Muscle layer of colon (tissue), 2 donors: ENCODE data around the gene SPDYE17.
"Not testable (repeated sequence)": the region's sequence is repeated elsewhere in the genome, so short reads cannot be mapped to it uniquely, and the experiment has no call there.

Experiments used
- H3K27ac ChIP-seq: one replicate; pipeline ENCODE4 v1.7.0; 2013; ENCODE audit warnings: low read depth, mild to moderate bottlenecking, low read length, moderate library complexity
- H3K27me3 ChIP-seq, 2 donors: one replicate each; pipeline ENCODE4 v1.7.0; 2013; ENCODE audit warnings: low read length in 2 of 2, mild to moderate bottlenecking in 2 of 2; ENCODE audit not compliant: insufficient read depth in 2 of 2, control insufficient read depth in 1 of 2
- H3K36me3 ChIP-seq: one replicate; pipeline ENCODE4 v1.7.0; 2013; ENCODE audit warnings: mild to moderate bottlenecking, low read length; ENCODE audit not compliant: insufficient read depth
- H3K4me1 ChIP-seq: one replicate; pipeline ENCODE4 v1.7.0; 2013; ENCODE audit warnings: mild to moderate bottlenecking, low read length; ENCODE audit not compliant: insufficient read depth
- H3K4me3 ChIP-seq, 2 donors: one replicate each; pipeline ENCODE4 v1.7.0; 2013; ENCODE audit warnings: low read length in 2 of 2, low read depth in 1 of 2, mild to moderate bottlenecking in 1 of 2, moderate library complexity in 1 of 2
- H3K9ac ChIP-seq: one replicate; pipeline ENCODE4 v1.7.0; 2013; ENCODE audit warnings: low read length
- H3K9me3 ChIP-seq: one replicate; pipeline ENCODE4 v1.7.0; 2013; ENCODE audit warnings: mild to moderate bottlenecking, low read length
- donor health status: abdominal sarcoma.
- donor health status: Adenocarcinoma of cecum.

The SPDYE17 gene

GRCh38 chr7:76982501-76982900, 49.7 kb downstream of the SPDYE17 start:
- not testable (repeated sequence) for H3K27ac ChIP-seq, H3K36me3 ChIP-seq, H3K9me3 ChIP-seq, H3K4me1 ChIP-seq, H3K27me3 ChIP-seq, H3K4me3 ChIP-seq, H3K9ac ChIP-seq

DNA sequence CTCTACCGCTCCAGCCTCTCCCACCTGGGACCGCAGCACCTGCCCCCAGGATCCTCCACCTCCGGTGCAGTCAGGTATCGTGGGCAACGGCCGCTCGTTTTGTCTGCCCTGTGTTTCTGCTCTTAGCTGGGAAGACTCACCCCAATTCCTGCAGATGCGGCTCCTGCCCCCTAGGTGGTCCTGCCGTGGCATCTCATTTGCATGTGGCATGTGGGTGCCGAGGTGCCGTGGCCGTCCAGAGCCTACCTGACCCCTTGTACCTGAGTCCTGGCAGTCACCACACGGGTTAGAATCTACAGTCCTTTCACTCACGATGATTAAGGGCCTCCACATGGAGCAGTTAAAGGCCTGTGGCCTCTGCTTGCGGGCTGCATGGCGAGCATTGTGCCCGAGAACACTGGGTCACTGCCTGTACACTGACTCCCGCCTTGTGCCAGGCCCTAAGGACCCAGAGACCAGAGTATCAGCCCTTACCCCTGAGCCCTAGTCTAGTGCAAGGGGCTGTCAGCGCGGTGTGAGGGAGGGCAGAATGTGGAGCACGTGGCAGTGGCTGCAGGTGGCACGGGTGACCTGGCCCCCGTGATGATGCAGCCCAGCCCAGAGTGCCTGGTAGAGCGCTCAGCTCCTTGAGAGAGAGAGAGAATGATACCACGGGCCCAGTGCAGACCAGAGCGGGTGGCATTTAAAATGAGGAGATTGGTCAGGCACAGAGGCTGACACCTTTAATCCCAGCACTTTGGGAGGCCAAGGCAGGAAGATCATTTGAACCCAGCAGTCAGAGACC, 50.8 kb downstream of the SPDYE17 start:
- H3K9me3 ChIP-seq, H3K27me3 ChIP-seq: not testable (repeated sequence)

GRCh38 chr7:76980576-76980975, 51.6 kb downstream of the SPDYE17 start:
- H3K36me3 ChIP-seq, H3K4me1 ChIP-seq, H3K27ac ChIP-seq, H3K4me3 ChIP-seq, H3K9me3 ChIP-seq, H3K9ac ChIP-seq, H3K27me3 ChIP-seq: not testable (repeated sequence)

More for the DNA sequence above, 50.8 kb downstream of the SPDYE17 start:
- not testable (repeated sequence) for H3K4me3 ChIP-seq, H3K36me3 ChIP-seq, H3K4me1 ChIP-seq, H3K9ac ChIP-seq, H3K27ac ChIP-seq

- not testable (repeated sequence) for H3K9me3 ChIP-seq, H3K9ac ChIP-seq, H3K4me3 ChIP-seq, H3K4me1 ChIP-seq, H3K27me3 ChIP-seq, H3K27ac ChIP-seq, H3K36me3 ChIP-seq
Observed at GRCh38 chr7:76977761-76978367, 54.3 kb downstream of the SPDYE17 start.

- H3K4me3 ChIP-seq, H3K9ac ChIP-seq, H3K4me1 ChIP-seq, H3K27ac ChIP-seq, H3K27me3 ChIP-seq, H3K9me3 ChIP-seq, H3K36me3 ChIP-seq: not testable (repeated sequence)
Observed at GRCh38 chr7:76974793-76975579, 57.2 kb downstream of the SPDYE17 start.

GRCh38 chr7:76974336-76974735, 57.8 kb downstream of the SPDYE17 start:
- H3K27ac ChIP-seq, H3K4me1 ChIP-seq, H3K4me3 ChIP-seq, H3K9ac ChIP-seq, H3K9me3 ChIP-seq, H3K36me3 ChIP-seq, H3K27me3 ChIP-seq: not testable (repeated sequence)

GRCh38 chr7:76972391-76972790, 59.8 kb downstream of the SPDYE17 start:
- H3K4me1 ChIP-seq, H3K4me3 ChIP-seq, H3K27me3 ChIP-seq, H3K9me3 ChIP-seq, H3K36me3 ChIP-seq, H3K27ac ChIP-seq, H3K9ac ChIP-seq: not testable (repeated sequence)
